ENCODE data around the gene CASQ2.

CASQ2 gene
- 0 to 0.11 (median 0) reads per million in 18 experiments for total RNA-seq

DNA sequence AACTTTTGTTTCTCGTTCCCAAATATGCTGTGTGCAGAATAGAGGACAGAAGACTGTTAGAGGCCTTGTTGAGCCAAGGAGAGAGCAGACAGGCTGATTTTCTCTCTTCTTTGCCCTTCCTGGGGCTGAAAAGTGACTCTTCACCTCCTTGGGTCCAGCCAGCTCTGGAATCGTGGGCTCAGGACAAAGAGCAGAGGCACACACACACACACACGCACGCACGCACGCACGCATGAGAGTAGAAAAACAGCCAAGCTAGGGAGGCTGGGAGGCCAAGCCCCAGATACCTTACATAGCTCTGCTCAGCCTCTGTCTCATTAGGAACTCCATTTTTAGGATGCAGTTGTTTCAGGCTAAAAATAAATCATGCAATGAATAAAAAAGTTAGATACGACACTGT, at the start of gene CASQ2:
Gene CASQ2 (minus strand): TSS at position 166 of the 400 bp plus-strand sequence. CDS start 173 bp downstream, outside the sequence.
- no peak for DNase-seq

DNA sequence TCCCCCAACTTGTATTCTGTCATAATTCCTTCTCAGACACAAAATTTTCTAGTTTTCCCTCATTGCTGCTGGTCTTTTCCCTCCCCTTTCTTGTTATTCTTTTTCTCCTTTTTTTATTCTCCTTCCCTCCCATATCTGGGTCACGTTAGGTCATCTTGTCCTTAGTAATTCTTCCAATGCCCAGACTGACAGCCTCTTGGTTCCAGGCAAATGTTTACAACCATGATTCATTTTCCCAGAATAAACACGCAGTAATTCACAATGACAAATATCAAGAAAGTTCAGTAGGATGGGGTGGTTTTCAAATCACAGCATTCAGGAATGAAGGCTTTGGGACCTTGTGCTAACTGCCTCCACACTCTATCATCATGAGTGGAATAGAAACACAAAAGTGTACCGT, 47.2 kb upstream of the CASQ2 start:
- no peak for DNase-seq

DNA sequence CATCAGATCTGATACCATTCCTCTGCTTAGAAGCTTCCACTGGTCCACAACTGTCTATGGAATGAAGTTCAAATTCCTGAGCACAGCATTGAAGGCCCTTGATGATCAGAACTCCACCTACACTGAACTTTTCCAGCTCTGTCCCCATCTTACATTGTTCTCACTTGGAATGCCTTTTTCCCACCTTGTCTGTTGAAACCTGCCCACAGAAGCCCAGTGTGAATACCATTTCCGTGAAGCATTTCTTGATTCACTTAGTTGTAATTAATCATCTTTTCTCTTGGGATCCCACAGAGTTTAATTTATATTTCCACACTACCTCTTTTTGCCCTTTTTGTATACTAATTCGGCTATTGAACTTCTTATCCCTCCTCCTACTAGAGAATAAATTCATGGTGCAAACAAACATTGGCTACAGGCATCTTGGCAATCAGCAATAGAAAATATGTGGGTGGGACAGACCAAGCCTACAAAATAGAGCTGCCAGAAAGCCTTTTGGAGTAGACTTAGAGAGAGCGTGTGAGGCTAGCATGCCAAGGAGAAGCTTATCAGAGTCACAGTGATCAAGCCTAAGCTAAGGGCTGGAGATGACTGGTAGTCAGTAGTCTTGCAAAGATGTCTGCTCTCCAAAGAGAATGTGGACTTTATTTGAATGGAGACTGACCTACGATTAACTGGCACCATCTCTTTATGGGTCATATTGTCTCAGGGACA, 46.3 kb upstream of the CASQ2 start:
- no peak for DNase-seq

DNA sequence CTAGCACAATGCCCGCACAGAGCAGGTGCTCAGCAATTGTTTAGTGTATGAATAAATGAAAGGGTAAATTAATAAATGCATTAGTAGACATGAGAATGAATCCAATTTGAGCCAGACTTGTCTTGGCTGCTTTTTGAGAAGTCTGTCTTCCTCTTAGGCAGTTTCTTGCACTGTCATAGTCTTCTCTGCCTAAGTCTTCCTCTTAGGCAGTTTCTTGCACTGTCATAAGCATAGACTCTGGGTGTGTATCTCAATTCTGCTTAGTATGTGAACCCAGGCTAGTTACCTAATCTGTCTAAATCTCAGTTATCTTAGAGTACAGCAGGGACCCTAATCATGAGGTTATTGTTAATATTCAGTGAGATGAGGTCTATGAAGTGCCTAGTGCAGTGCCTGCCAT, 45.2 kb upstream of the CASQ2 start:
- peak; percentile 63 to 71 for DNase-seq

DNA sequence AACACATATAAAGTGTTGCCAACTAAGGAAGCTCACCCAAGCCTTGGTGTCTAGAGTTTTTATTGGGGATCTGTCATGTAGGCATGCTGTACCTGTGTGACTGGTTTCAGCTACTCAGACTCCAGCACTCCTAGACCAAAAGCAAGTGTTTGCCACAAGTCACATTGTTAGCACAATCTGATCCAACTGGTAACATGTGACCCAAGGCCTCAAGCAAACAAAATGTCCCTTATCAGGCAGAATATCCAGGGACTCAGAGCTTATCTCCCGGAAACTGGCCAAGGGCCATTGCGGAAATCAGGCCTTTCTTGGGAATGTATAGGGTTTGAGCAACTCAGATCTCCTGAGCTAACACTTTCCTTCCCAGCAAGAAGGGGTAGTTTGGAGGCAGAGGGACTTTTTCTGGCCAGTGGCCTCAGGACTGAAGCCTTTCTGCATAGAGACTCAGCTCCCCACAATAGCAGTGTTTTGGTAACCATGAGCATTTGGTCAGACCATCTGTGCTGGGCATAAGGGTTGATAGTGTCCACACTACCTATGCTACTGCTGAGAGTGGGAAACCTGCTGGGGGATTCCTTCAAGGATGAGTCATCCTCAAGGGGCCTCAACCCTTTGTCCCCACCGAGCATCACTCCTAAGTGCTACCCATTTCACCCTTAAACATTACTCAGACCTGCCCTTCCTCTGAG, 42.8 kb upstream of the CASQ2 start:
- DNase-seq: no peak

DNA sequence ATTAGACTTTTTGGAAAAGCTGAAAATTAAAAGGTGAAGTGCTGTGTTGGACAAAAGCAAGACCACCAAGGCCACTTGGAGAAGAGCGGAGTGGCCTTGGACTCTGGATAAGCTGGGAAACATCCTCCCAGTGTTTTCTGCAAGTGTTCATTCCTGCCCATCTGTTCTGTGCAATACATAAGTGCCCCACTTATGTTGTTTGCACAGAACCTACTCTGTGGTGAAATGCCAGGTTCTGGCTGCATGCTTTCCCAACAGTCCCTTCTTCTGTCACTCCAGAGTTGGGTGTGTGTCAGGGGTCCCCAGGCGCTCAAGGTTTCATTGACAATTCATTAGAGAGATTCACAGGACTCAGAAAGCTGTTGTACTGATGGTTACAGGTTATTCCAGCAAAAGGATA, 42.1 kb upstream of the CASQ2 start:
- DNase-seq: no peak

DNA sequence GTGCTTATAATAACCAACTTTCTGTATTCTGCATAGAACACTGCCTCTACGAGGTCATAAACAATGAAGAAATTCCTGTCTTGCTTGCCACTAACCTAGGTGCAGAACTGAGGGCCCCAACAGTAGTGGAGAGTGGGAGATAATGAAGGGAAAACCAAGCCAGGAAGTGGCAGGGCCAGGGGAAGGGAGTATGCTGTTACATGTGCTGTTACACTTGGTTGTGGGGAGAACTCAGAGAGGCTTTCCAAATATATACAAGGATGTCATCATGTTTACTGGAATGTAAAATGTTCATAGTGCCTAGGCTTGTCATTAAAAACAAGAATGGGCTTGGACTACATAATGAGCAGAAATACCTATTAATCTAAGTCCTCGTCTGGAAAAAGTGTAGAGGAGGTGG, 41.3 kb upstream of the CASQ2 start:
- no peak for DNase-seq

DNA sequence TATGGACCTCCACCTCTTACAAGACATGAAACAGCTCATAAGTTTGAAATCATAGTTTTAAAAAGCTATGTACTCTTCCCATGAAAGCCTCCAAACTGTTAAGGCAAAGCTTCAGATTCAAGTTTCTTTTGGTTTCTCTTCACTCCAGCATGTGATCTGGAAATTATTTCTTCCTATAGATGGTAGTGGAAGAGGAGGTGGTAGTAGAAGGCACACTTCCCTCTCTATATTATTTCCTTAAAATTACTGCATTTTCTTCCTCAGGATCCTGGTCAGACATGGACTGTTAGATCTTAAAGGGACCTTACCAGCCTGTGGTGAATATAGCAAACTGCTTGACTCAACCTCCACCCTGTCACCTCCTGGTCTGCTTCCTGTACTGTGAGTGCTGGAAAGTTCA, 40.6 kb upstream of the CASQ2 start:
- peak in 1 of 2 donors; percentile 17 for DNase-seq

DNA sequence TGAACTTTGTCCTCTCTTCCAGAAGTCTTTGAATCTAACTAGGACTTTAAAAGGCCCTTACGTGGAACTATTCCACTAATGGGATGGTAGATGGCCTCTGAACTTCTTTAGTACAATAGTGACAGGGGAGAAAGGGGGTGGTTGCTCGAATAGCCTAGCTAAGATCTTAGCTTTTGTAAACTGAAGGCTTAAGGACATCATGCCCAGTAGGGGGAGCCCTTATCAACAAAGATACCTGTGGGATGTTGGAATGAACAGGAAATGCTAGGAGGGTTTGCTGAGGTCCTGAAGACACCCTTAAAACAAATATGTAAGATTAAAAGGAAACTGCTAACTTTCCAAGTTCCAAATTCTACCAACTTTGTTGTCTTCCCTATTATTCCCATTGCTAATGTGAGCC, 39.2 kb upstream of the CASQ2 start:
- peak; percentile 77 to 80 for DNase-seq

DNA sequence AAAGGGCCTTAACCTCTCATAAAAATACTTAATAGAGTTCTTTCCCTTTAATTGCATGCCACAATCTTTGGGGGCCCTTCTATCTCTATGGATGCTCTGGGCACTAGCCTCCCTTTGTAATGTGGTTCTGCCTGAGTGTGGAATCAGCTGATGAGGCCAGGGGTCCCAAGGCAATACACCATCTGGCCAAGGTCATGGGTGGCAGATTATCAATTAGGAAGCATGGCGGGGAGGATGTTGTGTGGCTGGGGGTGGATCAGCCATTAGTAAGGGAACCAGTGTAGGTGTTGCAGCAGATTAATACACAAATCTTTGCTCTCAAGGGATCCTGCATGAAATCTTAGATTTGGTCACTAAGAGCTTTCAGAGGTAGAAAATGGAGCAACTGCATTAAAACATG, 37.1 kb upstream of the CASQ2 start:
- DNase-seq: no peak

DNA sequence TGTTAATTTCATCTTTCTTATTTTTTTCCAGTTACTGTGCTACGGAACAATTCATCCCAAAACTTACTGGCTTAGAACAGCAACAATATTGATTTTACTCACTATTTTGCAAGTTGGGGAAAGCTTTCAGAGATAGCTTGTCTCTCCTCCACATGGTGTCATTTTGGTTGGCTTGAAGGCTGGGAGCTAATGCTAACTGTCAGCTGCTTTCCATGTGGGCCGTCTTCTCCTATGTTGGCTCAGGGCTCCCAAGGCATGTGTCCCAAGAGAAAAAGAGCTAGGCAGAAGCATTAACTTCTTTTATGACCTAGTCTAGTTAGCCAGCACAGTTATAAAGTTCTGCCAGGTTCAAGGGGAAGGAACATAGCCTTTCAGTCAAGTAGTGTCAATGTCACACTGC, 33.9 kb upstream of the CASQ2 start:
- no peak for DNase-seq

DNA sequence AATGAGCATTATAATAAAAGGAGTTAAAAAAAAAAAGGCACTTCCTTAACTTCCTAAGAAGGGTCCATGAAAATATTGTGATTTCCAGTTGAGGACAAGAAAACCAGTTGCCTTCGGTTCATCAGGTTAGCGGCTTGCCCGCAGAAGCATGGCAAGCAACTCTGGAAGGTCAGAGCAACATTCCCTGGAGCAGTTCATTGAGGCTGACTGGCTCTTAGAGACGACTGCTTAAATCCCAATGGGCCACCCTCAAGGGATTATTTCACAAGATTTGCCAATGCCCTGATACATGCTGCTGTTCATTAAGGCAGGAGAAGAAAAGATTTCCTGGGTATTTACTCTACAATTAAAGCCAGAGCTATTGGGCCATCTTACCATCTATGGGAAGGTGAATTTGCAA, 29.0 kb upstream of the CASQ2 start:
- no peak for DNase-seq

DNA sequence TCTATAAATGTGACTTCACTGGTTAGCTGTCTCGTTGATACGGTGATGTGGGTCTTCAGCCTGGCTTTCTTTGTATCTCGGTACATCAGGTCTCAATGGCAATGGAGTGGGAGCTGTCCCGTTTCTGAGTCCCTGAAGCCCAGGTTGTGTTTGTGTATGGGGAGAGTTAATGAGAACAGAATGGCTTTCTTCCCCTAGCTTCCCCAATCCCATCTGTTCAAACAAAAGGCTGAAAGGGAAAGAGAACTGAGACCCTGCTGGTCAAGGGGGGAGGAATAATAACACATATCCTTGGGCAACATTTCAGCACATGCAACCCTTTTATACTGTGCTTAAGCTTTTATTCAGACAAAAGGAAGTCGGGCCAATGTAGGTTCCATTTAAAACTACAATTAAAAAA, 28.4 kb upstream of the CASQ2 start:
- DNase-seq: no peak

DNA sequence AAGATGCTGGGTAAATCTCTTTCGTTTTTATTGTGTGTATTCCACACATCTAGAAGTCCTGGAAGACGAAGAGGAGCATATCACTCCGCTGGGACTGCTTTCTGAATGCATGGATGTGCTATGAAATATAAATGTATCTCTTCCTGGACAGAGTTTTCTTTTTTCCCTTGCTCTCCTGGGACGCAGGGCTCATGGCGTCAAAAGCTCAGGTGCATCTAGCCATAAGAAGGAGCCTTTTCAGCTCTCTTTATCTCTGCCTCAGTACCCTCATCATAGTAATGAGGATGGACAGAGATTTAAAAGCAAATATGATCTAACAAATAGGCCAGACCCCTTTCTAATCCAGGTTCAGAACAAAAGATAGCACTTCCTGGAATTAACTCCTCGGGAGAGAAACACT, 27.5 kb upstream of the CASQ2 start:
- no peak for DNase-seq

DNA sequence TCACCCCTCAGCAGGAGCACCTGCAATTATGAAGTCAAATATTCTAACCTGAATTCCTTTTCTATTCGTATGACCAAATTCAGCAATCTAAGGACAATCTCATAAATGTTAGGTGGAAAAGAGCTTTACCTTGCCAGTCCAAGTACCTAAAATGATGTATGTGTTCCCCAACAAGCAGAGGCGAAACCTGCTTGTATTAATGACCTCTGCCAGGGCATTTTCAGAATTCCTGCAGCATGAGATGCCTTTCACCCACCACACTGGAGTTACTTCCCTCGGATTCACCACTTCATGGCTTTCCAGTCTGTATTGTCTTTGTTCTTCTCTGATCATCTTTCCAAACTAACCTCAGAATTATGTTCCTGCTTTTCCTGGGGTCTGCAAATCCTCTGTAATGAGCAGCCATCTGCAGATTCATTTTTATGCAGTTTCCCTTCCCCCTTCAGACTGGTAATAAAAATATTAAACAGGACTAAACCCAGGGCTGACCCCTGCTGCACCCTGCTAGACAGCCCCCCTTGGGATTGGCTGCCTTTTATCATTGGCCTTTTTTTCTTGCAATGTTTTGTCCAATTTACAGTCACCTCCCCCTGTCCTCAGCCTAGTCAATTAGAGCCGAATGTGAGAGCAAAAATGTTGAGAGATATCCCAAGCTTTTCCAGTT, 26.6 kb upstream of the CASQ2 start:
- DNase-seq: no peak

DNA sequence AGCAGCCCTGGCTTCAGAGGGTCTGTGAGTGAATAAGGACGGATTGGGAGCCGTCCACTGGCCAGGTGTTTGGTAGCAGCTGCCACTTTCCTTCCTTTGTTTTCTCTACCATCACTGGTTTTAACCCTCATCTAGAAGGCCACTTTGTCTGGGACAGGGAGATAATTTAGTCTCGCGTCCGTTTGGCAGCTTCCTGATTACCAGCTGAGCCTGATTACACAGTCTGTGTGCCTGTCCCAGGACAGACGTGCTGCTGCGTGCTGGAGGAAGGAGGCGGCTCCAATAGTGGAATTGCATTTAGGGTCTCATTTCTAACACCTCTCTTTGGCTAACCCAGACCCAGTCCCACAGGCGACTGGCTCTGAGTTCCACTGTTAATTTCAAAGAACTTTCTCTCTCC, 24.6 kb upstream of the CASQ2 start:
- DNase-seq: no peak

DNA sequence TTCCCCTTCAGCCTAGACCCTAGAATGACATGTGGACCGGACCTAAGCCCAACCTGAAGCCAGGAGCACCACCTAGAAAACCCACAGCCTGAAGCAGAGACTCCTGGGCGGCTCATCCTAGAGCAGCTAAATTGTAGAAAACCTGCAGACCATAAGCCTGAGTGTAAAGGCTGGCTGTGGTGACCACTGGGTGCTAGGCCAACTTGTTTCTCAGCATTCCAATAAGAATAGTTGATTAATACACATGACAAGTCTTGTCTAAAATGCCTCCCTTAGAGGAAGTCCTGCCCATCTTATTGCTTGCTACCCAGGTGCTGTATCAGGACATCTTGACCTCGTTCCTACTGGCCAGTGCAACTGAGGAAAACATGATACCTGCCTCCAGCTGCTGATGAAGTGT, 23.3 kb upstream of the CASQ2 start:
- DNase-seq: no peak

DNA sequence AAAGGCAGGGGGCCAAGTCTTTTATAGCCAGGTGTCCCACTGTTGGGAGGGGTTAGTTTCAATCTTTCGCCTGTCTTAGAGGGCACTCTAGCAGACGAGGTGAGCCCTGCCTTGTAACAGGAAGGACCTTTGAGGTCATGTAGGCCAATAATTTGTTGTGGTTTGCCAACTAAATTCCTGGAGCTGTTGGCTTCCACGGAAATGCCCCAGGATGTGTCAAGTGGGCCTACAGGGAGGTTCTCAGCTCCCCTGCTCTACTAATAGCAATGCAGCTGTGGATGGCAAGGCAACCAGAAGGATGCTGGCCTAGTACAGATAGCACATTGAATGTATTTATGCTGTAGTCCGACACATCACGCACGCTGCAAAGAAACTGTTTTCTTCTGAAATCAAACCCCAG, 22.3 kb upstream of the CASQ2 start:
- no peak for DNase-seq

DNA sequence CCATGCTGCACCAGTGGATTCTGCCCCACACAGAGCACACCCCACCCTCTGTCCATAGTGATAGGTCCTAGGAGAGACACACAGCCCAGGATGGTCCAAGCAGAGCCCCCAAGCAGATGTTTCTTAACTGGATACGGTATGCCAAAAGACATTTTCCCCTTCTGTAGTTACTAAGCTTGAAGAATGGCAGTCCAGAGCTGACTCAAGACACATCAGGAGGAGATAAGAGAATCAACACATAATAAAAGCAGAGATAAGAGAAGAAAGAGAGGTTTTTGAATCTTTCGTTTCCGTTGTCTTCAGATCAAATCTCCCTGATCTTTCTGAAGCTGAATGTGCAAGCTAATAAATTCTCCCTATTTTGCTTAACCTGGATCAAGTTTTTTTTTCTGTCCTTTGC, 21.8 kb upstream of the CASQ2 start:
- no peak for DNase-seq

DNA sequence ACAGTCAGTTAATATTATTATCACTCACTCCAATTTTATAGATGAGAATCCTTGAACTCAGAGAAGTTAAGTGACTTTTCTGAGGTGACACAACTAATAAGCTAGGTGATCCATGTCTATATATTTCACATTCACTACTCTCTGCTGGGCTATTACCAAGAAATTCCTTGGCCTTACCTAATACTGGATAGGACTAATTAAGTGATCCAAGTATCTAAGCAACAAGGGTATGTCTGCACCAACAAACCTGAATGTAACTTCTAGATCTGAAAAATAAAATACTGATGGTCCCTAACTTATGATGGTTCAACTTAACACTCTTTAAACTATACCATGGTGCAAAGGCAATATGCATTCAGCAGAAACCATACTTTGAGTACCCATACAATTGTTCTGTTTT, 14.8 kb upstream of the CASQ2 start:
- no peak for DNase-seq

DNA sequence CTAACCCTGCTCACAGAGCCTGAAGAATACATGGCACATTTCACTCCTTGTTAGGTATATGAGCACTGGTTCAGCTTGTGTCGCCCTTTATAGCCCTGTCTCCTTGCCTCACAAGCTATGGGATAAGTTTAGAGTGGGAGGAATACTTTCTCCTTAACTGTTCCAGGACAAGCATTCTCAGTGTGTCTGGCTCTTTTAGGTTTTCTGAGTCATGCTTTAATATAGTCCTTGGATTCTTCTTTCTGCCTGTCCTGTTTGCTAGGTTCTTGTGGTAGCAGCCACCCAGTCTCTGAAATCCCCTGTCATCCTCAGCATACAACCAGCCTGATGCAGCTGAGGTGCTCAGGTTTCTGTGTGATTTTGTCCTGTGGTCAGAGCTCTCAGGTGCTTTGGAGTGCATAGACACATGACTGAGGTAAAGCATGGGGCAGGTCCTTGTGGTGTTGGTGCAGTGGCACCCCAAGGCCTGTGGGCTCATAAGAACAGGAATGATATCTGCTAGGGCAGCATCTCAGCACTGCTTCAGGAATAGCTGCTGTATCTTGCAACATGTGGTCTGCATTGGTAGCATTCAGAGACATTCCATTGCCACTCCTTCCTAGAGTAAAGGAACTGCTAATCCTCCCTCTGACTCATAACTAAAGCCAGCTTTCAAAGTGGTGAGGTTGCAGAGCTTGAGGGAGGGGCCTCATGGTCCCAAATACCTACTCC, 14.2 kb upstream of the CASQ2 start:
- no peak for DNase-seq

DNA sequence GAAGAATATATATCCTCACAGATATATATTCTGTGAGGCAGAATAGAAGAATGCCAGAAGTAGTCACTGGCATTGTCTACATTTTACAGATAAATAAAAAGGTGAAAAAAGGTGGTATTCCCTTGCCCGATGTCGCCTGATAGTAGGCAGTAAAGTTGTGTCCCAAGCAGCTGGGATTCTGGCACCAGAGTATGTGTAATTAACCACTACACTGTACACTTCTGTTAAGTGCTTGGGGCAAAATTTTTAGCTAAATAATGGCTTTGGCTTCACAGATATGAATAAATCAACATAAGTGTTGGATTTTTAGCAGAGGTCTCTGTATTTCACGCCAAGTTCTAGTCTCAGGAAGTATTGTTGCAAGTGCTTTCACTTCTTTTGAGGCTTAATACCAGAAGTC, 13.3 kb upstream of the CASQ2 start:
- DNase-seq: no peak

DNA sequence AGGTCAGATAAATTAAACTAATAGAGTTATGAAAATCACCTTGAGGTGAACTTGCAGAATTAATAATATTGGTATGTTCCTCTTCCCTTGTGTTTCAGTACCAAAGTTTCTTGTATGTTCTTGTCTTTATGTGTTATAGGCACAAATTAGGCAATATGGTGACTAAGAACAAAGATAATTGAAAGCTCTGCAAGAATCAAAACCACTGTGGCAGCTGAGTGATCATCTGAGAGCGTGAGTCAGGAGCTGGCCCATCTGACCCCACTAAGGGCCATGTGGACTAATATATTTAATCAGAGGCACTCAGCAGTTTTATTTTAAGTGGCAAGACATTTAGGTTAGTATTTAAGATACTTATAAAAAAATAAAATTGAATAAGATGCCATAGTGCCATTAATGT, 12.8 kb upstream of the CASQ2 start:
- DNase-seq: peak; percentile 69 to 71

Measured in inflammatory macrophage (primary cell).